Endothelial cell of umbilical vein (primary cell): Measurements from ENCODE around the gene ATF3. TPM values are rescaled to one million over a fixed set of nuclear protein-coding genes. Genes with fewer than 3 reads are reported as not detected.

Experiments
- BruUV-seq: library from RNA; stranded (reverse); fragments of 400-500 nt; replicated peaks from 2 replicates; lab custom pipeline; 2021; lab: Mats Ljungman, UMichigan
- CTCF ChIA-PET: fragments of 300-600, 350-600 bp; sonication (Branson Sonifier 250); formaldehyde crosslinking; loops from one replicate; lab custom pipeline; 2021; ENCODE audit warnings: antibody characterized with exemption, inconsistent platforms; lab: Charles Lee
- POLR2A ChIA-PET: fragments of 300-600, 350-600 bp; sonication (Branson Sonifier 250); formaldehyde crosslinking; loops from one replicate; lab custom pipeline; 2021; ENCODE audit warnings: antibody characterized with exemption, inconsistent platforms; lab: Charles Lee
- DNase-seq: peaks from one replicate; pipeline ENCODE4 v3.0.0-alpha.2; 2011; ENCODE audit warnings: low read depth, low spot score
- FAIRE-seq: peaks from 2 replicates; lab custom pipeline; 2011; peaks lifted over from hg19 to GRCh38; lab: Jason Lieb, UNC
- H2AFZ ChIP-seq: 2 replicates; pipeline ENCODE4 v1.6.0; 2012; ENCODE audit warnings: low read depth, low read length, control low read depth, inconsistent platforms
- H3K27ac ChIP-seq: 2 replicates; pipeline ENCODE4 v1.5.1; 2011; ENCODE audit warnings: low read depth, mild to moderate bottlenecking, control low read depth, low read length, moderate library complexity; ENCODE audit not compliant: insufficient read depth
- H3K27me3 ChIP-seq, 2 experiments: 2 replicates each; pipeline versions ENCODE4 v1.6.0 to v1.6.1; 2011; ENCODE audit warnings: low read length in 2 of 2, mixed read lengths in 1 of 2; ENCODE audit not compliant: control insufficient read depth in 2 of 2, insufficient read depth in 2 of 2
- H3K36me3 ChIP-seq, 2 experiments: 2 replicates in 1 of 2; 3 replicates in 1 of 2; pipeline ENCODE4 v1.5.1; 2011; ENCODE audit warnings: low read length in 2 of 2, mild to moderate bottlenecking in 1 of 2, moderate library complexity in 1 of 2; ENCODE audit not compliant: control insufficient read depth in 2 of 2, insufficient read depth in 2 of 2; ENCODE audit errors: extremely low read depth in 1 of 2
- H3K4me1 ChIP-seq: 3 replicates; pipeline ENCODE4 v1.5.1; 2011; ENCODE audit warnings: mild to moderate bottlenecking, low read length; ENCODE audit not compliant: control insufficient read depth, insufficient read depth; ENCODE audit errors: extremely low read depth
- H3K4me2 ChIP-seq: 2 replicates; pipeline ENCODE4 v1.6.1; 2011; ENCODE audit warnings: low read length, control low read depth, mixed read lengths; ENCODE audit not compliant: insufficient read depth
- H3K4me3 ChIP-seq, 3 experiments: fragments of 200-600 bp in 1 of 3; sonication (generic), shearing (Covaris generic) in 1 of 3; replicated peaks in 1 of 3; 2 replicates each; pipeline ENCODE4 v1.5.1; 2011 to 2016; ENCODE audit warnings: control low read depth in 3 of 3, low read length in 3 of 3, mild to moderate bottlenecking in 2 of 3, inconsistent platforms in 1 of 3, low read depth in 1 of 3, moderate library complexity in 1 of 3; ENCODE audit not compliant: insufficient read depth in 1 of 3
- H3K79me2 ChIP-seq: 2 replicates; pipeline ENCODE4 v1.6.0; 2012; ENCODE audit warnings: low read length, inconsistent platforms; ENCODE audit not compliant: control insufficient read depth, insufficient read depth
- H3K9ac ChIP-seq: replicated peaks from 2 replicates; pipeline ENCODE3; 2011; ENCODE audit warnings: low read length, control low read depth; ENCODE audit not compliant: insufficient read depth; ENCODE audit errors: extremely low read depth
- H3K9me1 ChIP-seq: replicated peaks from 3 replicates; pipeline ENCODE4 v1.6.0; 2011; ENCODE audit warnings: mild to moderate bottlenecking, low read length; ENCODE audit not compliant: control insufficient read depth, insufficient read depth; ENCODE audit errors: extremely low read depth
- H3K9me3 ChIP-seq: replicated peaks from 2 replicates; pipeline ENCODE4 v1.5.1; 2012; ENCODE audit warnings: low read length, inconsistent platforms; ENCODE audit not compliant: control insufficient read depth, insufficient read depth
- H4K20me1 ChIP-seq: replicated peaks from 2 replicates; pipeline ENCODE3; 2011; ENCODE audit warnings: mild to moderate bottlenecking, low read length; ENCODE audit not compliant: control insufficient read depth, insufficient read depth; ENCODE audit errors: extremely low read depth
- FOS ChIP-seq: IDR thresholded peaks from 2 replicates; pipeline ENCODE4 v1.6.1; 2011; ENCODE audit warnings: mild to moderate bottlenecking, low read length, moderate library complexity, borderline replicate concordance; ENCODE audit not compliant: insufficient read depth
- GATA2 ChIP-seq: IDR thresholded peaks from 2 replicates; pipeline ENCODE4 v1.7.0; 2011; ENCODE audit warnings: low read depth, mild to moderate bottlenecking, moderate library complexity, mixed read lengths, low read length; ENCODE audit not compliant: insufficient read length, insufficient read depth
- JUN ChIP-seq: IDR thresholded peaks from 2 replicates; pipeline ENCODE4 v1.6.1; 2011; ENCODE audit warnings: borderline replicate concordance, low read depth; ENCODE audit not compliant: insufficient read length, insufficient read depth
- MAX ChIP-seq: IDR thresholded peaks from 2 replicates; pipeline ENCODE4 v1.6.1; 2011; ENCODE audit not compliant: insufficient read depth, insufficient read length
- POLR2A ChIP-seq: IDR thresholded peaks from 2 replicates; pipeline ENCODE4 v1.6.1; 2012; ENCODE audit warnings: low read depth, mild to moderate bottlenecking, control low read depth, low read length
- dilution Hi-C: fragments of 300-500 bp; cut with MboI; formaldehyde crosslinking; loops from one replicate; pipeline ENCODE4 v1.15.0; 2019; ENCODE audit warnings: low sequenced_read_pairs; ENCODE audit not compliant: extremely low pct_ligation_motif_present
- intact Hi-C: fragments of 100-400 bp; cut with micrococcal nuclease; formaldehyde crosslinking; loops from one replicate; pipeline ENCODE4 v1.10.0; 2022
- polyA plus RNA-seq, 4 experiments: library from polyadenylated mRNA; depleted of rRNA in 3 of 4; stranded (reverse) in 3 of 4; unstranded in 1 of 4; fragments of >200 nt; gene quantifications; 2 replicates each; pipeline versions ENCODE4 v1.2.1 to v1.2.3, GENCODE V29; 2011 to 2012; ENCODE audit warnings: missing spikeins in 1 of 4
- total RNA-seq: library from RNA; stranded (reverse); gene quantifications from 2 replicates; pipeline ENCODE4 v1.2.3, GENCODE V29; 2021

The ATF3 gene
- total and polyA plus RNA-seq, 2 donors (not counting 3 experiments of a cell fraction or from before 2014, with no cell fraction given), result 6.1 to 17.1 TPM

GRCh38 chr1:212566522-212567479 lies 41.8 kb upstream of the ATF3 start:
- DNase-seq, result peak; percentile 87
- Histone ChIP-seq H3K4me1 (peaks cover 18% of the 10 kb centered on the region), H3K9me3 (no peaks in the 10 kb centered on the region), H4K20me1 (no peaks in the 10 kb centered on the region), H3K4me3 (peak overlapping the region in 2 of 3 experiments; percentile 45 to 76), H3K36me3 (no peaks in the 10 kb centered on the region), H3K9me1 (no peaks in the 10 kb centered on the region), H3K27me3 (no peaks in the 10 kb centered on the region), H2AFZ (peak overlapping the region; percentile 37), H3K27ac (peak overlapping the region; percentile 70), H3K4me2 (peak overlapping the region; percentile 88), H3K79me2 (no peaks in the 10 kb centered on the region), H3K9ac (peak overlapping the region; percentile 82)
- intact Hi-C loops (loop anchor here (1.0 to 10.0 kb wide), 3 partner anchors 30 to 992 kb away; partner anchors contain the start of genes ATF3 and SLC30A1), dilution Hi-C loops (no loop called here)
- FAIRE-seq, result peak; percentile 98
- ChIA-PET POLR2A (interaction anchor here (2.8 kb wide), 1 partner anchor 42 kb away, joined by 16 read pairs; the partner anchor contains the start of gene ATF3), CTCF (interaction anchor here (0.8 to 2.2 kb wide), 12 partner anchors 9 to 183 kb away, joined by 3 to 10 read pairs (median 4); partner anchors contain the start of gene ATF3)
- TSS peak; percentile 97 for BruUV-seq
- TF ChIP-seq JUN, result peak; percentile 73
- no peak for TF ChIP-seq MAX
- TF ChIP-seq POLR2A, result peak; percentile 47
- peak; percentile 88 for TF ChIP-seq FOS
- no peak for TF ChIP-seq GATA2
